Tibial nerve (tissue), 4 donors: Measurements from ENCODE around the gene PRKAR1B.

Experiments used
- CTCF ChIP-seq, 5 experiments: fragments of 200-600 bp in 3 of 5; fragments of 450-650 bp in 2 of 5; sonication (generic) in 3 of 5; IDR thresholded peaks; one replicate each; pipeline ENCODE4 v1.5.1; 2016 to 2019; ENCODE audit warnings: antibody characterized with exemption in 5 of 5, mild to moderate bottlenecking in 3 of 5, moderate library complexity in 2 of 5
- EP300 ChIP-seq, 2 donors: sonication (generic); formaldehyde crosslinking; IDR thresholded peaks; one replicate each; pipeline ENCODE4 v1.6.1; 2017; ENCODE audit warnings: antibody characterized with exemption in 2 of 2, mild to moderate bottlenecking in 1 of 2

GRCh38 chr7:590731-591551 is 136.1 kb downstream of the PRKAR1B start:
- TF ChIP-seq EP300 (IDR thresholded peaks at IDR 0.05) (no peak), CTCF (IDR thresholded peaks at IDR 0.05) (no peak)
